ENCODE results near the gene TWIST1.
A peak's percentile ranks its signal among the peaks of the same experiment; 100 is the strongest.

Gene TWIST1

GRCh38 chr7:19094598-19095352 lies 22.7 kb downstream of the TWIST1 start:
- DNase-seq, result peak; percentile 53

- DNase-seq, result peak; percentile 68
These were observed 23.3 kb downstream of the TWIST1 start for GRCh38 chr7:19094138-19094537.

- peak; percentile 51 for DNase-seq
These were observed 25.8 kb downstream of the TWIST1 start for GRCh38 chr7:19091550-19092200.

- no peak for DNase-seq
These were observed 26.9 kb downstream of the TWIST1 start for GRCh38 chr7:19090526-19090925.

GRCh38 chr7:19089797-19090196 lies 27.6 kb downstream of the TWIST1 start:
- DNase-seq, result no peak

- DNase-seq, result no peak
These were observed 28.1 kb downstream of the TWIST1 start for GRCh38 chr7:19089378-19089777.

- no peak for DNase-seq
These were observed 37.3 kb downstream of the TWIST1 start for GRCh38 chr7:19080093-19080492.

GRCh38 chr7:19079066-19079465 lies 38.4 kb downstream of the TWIST1 start:
- DNase-seq, result no peak

GRCh38 chr7:19069842-19070241 lies 47.6 kb downstream of the TWIST1 start:
- DNase-seq, result peak; percentile 41

- peak; percentile 61 for DNase-seq
These were observed 51.3 kb downstream of the TWIST1 start for GRCh38 chr7:19066170-19066569.

Measured in fibroblast of upper back skin (primary cell).